AG09309 (cell line): ENCODE measurements around the gene INTS12.

Experiments used
- DNase-seq: peaks from one replicate; pipeline ENCODE4 v3.0.0-alpha.2; 2010; ENCODE audit warnings: low read depth
- H3K4me3 ChIP-seq: 2 replicates; pipeline ENCODE4 v1.5.1; 2011; ENCODE audit warnings: mild to moderate bottlenecking, low read depth, low read length, moderate library complexity; ENCODE audit not compliant: control insufficient read depth
- CTCF ChIP-seq: IDR thresholded peaks from 2 replicates; pipeline ENCODE4 v1.5.1; 2011; ENCODE audit warnings: mild to moderate bottlenecking, low read depth, low read length, inconsistent platforms; ENCODE audit not compliant: insufficient read depth, control insufficient read depth; ENCODE audit errors: missing control alignments

INTS12 gene

GRCh38 chr4:105725623-105726022 is 17.1 kb upstream of the INTS12 start:
- TF ChIP-seq CTCF, result no peak
- no peak for DNase-seq
- H3K4me3 ChIP-seq, result no peak overlapping the region

- no peak overlapping the region for H3K4me3 ChIP-seq
- DNase-seq, result no peak
- no peak for TF ChIP-seq CTCF
Measured at GRCh38 chr4:105719204-105719603, 10.7 kb upstream of the INTS12 start.

- no peak overlapping the region for H3K4me3 ChIP-seq
- no peak for DNase-seq
- peak; percentile 29 for TF ChIP-seq CTCF
Measured at GRCh38 chr4:105715692-105716278, 7.3 kb upstream of the INTS12 start.

- H3K4me3 ChIP-seq, result no peak overlapping the region
- TF ChIP-seq CTCF, result no peak
- no peak for DNase-seq
Measured at GRCh38 chr4:105714932-105715331, 6.4 kb upstream of the INTS12 start.

- H3K4me3 ChIP-seq, result no peak overlapping the region
- DNase-seq, result no peak
- TF ChIP-seq CTCF, result no peak
Measured at GRCh38 chr4:105714071-105714521, 5.6 kb upstream of the INTS12 start.

GRCh38 chr4:105712766-105713165 is 4.3 kb upstream of the INTS12 start:
- no peak for TF ChIP-seq CTCF
- no peak overlapping the region for H3K4me3 ChIP-seq
- no peak for DNase-seq

- H3K4me3 ChIP-seq, result no peak overlapping the region
- DNase-seq, result no peak
- no peak for TF ChIP-seq CTCF
Measured at GRCh38 chr4:105710678-105711077, 2.2 kb upstream of the INTS12 start.
